22Rv1 (cell line): ENCODE results near the gene SLF2.

Experiments used
- CTCF ChIP-seq: fragments of 450-650 bp; IDR thresholded peaks from 2 replicates; pipeline ENCODE4 v1.5.1; 2017; ENCODE audit warnings: mild to moderate bottlenecking
- ZFX ChIP-seq: fragments of 450-650 bp; IDR thresholded peaks from 2 replicates; pipeline ENCODE4 v1.6.1; 2017; ENCODE audit warnings: antibody characterized with exemption, borderline replicate concordance

- no peak for TF ChIP-seq CTCF
- TF ChIP-seq ZFX = no peak
Measured at GRCh38 chr10:100886091-100886490, 26.7 kb upstream of the SLF2 start.
